Suppressor macrophage (primary cell): ENCODE data around the gene RIMS4.

Experiments
- DNase-seq, 4 experiments: peaks; one replicate each; pipeline ENCODE4 v3.0.0-alpha.2; 2020 to 2022

RIMS4 gene

GRCh38 chr20:44739942-44740341 is 70.4 kb downstream of the RIMS4 start:
- no peak for DNase-seq

GRCh38 chr20:44738813-44739477 is 71.4 kb downstream of the RIMS4 start:
- peak; percentile 26 to 58 (median 52) for DNase-seq

- DNase-seq, result no peak
Measured at GRCh38 chr20:44737116-44737515, 73.2 kb downstream of the RIMS4 start.

- DNase-seq, result peak; percentile 81 to 92 (median 86)
Measured at GRCh38 chr20:44736170-44737021, 74.0 kb downstream of the RIMS4 start.

GRCh38 chr20:44735816-44736169 is 74.6 kb downstream of the RIMS4 start:
- DNase-seq, result no peak

GRCh38 chr20:44734938-44735337 is 75.4 kb downstream of the RIMS4 start:
- no peak for DNase-seq

GRCh38 chr20:44733341-44734069 is 76.8 kb downstream of the RIMS4 start:
- peak; percentile 60 to 75 (median 70) for DNase-seq

GRCh38 chr20:44732327-44732726 is 78.0 kb downstream of the RIMS4 start:
- no peak for DNase-seq

- no peak for DNase-seq
Measured at GRCh38 chr20:44731657-44732056, 78.7 kb downstream of the RIMS4 start.

- no peak for DNase-seq
Measured at GRCh38 chr20:44730441-44730840, 79.9 kb downstream of the RIMS4 start.

GRCh38 chr20:44728801-44729443 is 81.4 kb downstream of the RIMS4 start:
- peak; percentile 16 to 51 (median 36) for DNase-seq

GRCh38 chr20:44727651-44728050 is 82.7 kb downstream of the RIMS4 start:
- DNase-seq, result no peak

- no peak for DNase-seq
Measured at GRCh38 chr20:44727039-44727438, 83.3 kb downstream of the RIMS4 start.

- DNase-seq, result peak in 3 of 4 experiments; percentile 12 to 42 (median 28)
Measured at GRCh38 chr20:44725837-44726236, 84.5 kb downstream of the RIMS4 start.

- DNase-seq, result no peak
Measured at GRCh38 chr20:44724423-44725091, 85.8 kb downstream of the RIMS4 start.

- no peak for DNase-seq
Measured at GRCh38 chr20:44723798-44724362, 86.5 kb downstream of the RIMS4 start.

GRCh38 chr20:44723391-44723790 is 87.0 kb downstream of the RIMS4 start:
- DNase-seq, result no peak

GRCh38 chr20:44722990-44723389 is 87.4 kb downstream of the RIMS4 start:
- DNase-seq, result no peak

GRCh38 chr20:44721785-44722054 is 88.6 kb downstream of the RIMS4 start:
- DNase-seq, result no peak

- DNase-seq, result no peak
Measured at GRCh38 chr20:44720997-44721784, 89.2 kb downstream of the RIMS4 start.

GRCh38 chr20:44720621-44720996 is 89.7 kb downstream of the RIMS4 start:
- no peak for DNase-seq
